Measurements from ENCODE around the gene CLOCK. TPM values are rescaled to one million over a fixed set of nuclear protein-coding genes. Genes with fewer than 3 reads are reported as not detected.

The CLOCK gene
- total RNA-seq, 2 donors from 2014 or later, result 18.4 to 20.8 TPM

- no peaks in the 10 kb centered on the region for H3K9me3 ChIP-seq
- H3K9ac ChIP-seq (ENCODE audit: low read depth in 2 of 2, low read length in 2 of 2), result no peak overlapping the region
- H3K36me3 ChIP-seq, result no peaks in the 10 kb centered on the region
- intact Hi-C loops (cut with DNase I), result no loop called here
- H3K27ac ChIP-seq, result no peak overlapping the region
- no peaks in the 10 kb centered on the region for H3K27me3 ChIP-seq
- no peak for TF ChIP-seq CTCF (IDR thresholded peaks at IDR 0.05)
- no peak overlapping the region for H3K4me3 ChIP-seq
- H3K4me1 ChIP-seq, result no peaks in the 10 kb centered on the region
- no peak for DNase-seq
Observed at GRCh38 chr4:55410431-55410830, 136.3 kb downstream of the CLOCK start.

GRCh38 chr4:55409468-55410171, 137.1 kb downstream of the CLOCK start:
- Histone ChIP-seq H3K9ac (ENCODE audit: low read depth in 2 of 2, low read length in 2 of 2) (no peak overlapping the region), H3K4me1 (no peaks in the 10 kb centered on the region), H3K27me3 (no peaks in the 10 kb centered on the region), H3K36me3 (no peaks in the 10 kb centered on the region), H3K27ac (no peak overlapping the region), H3K9me3 (no peaks in the 10 kb centered on the region), H3K4me3 (no peak overlapping the region)
- no peak for DNase-seq
- intact Hi-C loops (cut with DNase I), result no loop called here
- no peak for TF ChIP-seq CTCF (IDR thresholded peaks at IDR 0.05)

- TF ChIP-seq CTCF (IDR thresholded peaks at IDR 0.05), result no peak
- intact Hi-C loops (cut with DNase I), result no loop called here
- Histone ChIP-seq H3K9ac (ENCODE audit: low read depth in 2 of 2, low read length in 2 of 2) (no peak overlapping the region), H3K36me3 (no peaks in the 10 kb centered on the region), H3K4me1 (no peaks in the 10 kb centered on the region), H3K9me3 (no peaks in the 10 kb centered on the region), H3K4me3 (no peak overlapping the region), H3K27me3 (no peaks in the 10 kb centered on the region), H3K27ac (no peak overlapping the region)
- no peak for DNase-seq
Observed at GRCh38 chr4:55407764-55408163, 138.9 kb downstream of the CLOCK start.

DNA sequence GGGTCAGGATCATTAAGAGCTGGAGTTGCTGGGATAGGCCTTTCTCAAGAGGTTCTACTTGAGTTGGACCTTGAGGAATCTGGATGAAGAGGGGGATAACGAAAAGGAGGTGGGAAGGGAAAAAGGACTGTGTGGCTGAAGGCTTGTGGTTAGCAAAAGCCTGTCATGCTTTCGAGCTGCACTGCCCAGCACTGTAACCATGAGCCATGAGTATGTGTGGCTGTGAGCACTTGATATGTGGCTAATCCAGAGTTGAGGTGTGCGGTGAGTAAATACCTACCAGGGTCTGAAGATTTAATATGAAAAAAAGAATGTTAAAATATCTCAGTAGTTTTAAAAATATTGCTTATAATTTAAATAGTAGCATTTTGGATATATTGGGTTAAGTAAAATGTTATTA, 139.6 kb downstream of the CLOCK start:
- Histone ChIP-seq H3K4me3 (no peak overlapping the region), H3K36me3 (no peaks in the 10 kb centered on the region), H3K27me3 (no peaks in the 10 kb centered on the region), H3K4me1 (no peaks in the 10 kb centered on the region), H3K9me3 (no peaks in the 10 kb centered on the region), H3K27ac (no peak overlapping the region), H3K9ac (ENCODE audit: low read depth in 2 of 2, low read length in 2 of 2) (no peak overlapping the region)
- intact Hi-C loops (cut with DNase I), result no loop called here
- DNase-seq, result no peak
- no peak for TF ChIP-seq CTCF (IDR thresholded peaks at IDR 0.05)

GRCh38 chr4:55406545-55406944, 140.2 kb downstream of the CLOCK start:
- Histone ChIP-seq H3K27me3 (no peaks in the 10 kb centered on the region), H3K9ac (ENCODE audit: low read depth in 2 of 2, low read length in 2 of 2) (no peak overlapping the region), H3K4me3 (no peak overlapping the region), H3K9me3 (no peaks in the 10 kb centered on the region), H3K4me1 (no peaks in the 10 kb centered on the region), H3K27ac (no peak overlapping the region), H3K36me3 (no peaks in the 10 kb centered on the region)
- TF ChIP-seq CTCF (IDR thresholded peaks at IDR 0.05), result no peak
- intact Hi-C loops (cut with DNase I), result no loop called here
- DNase-seq, result no peak
